H54 (cell line): ENCODE data around the gene GRPR.
A peak's percentile ranks its signal among the peaks of the same experiment; 100 is the strongest.

Experiments used
- DNase-seq: peaks from one replicate; pipeline ENCODE4 v3.0.0; 2011; ENCODE audit warnings: low spot score, mixed read lengths; ENCODE audit not compliant: insufficient read length
- FAIRE-seq: peaks from 3 replicates; lab custom pipeline; 2011; peaks lifted over from hg19 to GRCh38; lab: Jason Lieb, UNC
- POLR2A ChIP-seq: IDR thresholded peaks from 2 replicates; pipeline ENCODE4 v1.6.1; 2011; ENCODE audit warnings: low read depth, mild to moderate bottlenecking, low read length

GRPR gene

GRCh38 chrX:16185725-16186136 lies 62.4 kb downstream of the GRPR start:
- TF ChIP-seq POLR2A: no peak
- FAIRE-seq (no peak), DNase-seq (peak; percentile 9)

GRCh38 chrX:16186380-16187007 lies 63.1 kb downstream of the GRPR start:
- no peak for TF ChIP-seq POLR2A
- FAIRE-seq: no peak
- no peak for DNase-seq

GRCh38 chrX:16187024-16187760 lies 63.8 kb downstream of the GRPR start:
- no peak for FAIRE-seq
- DNase-seq: no peak
- TF ChIP-seq POLR2A: no peak

GRCh38 chrX:16188687-16189086 lies 65.3 kb downstream of the GRPR start:
- DNase-seq: no peak
- FAIRE-seq: no peak
- TF ChIP-seq POLR2A: no peak

- TF ChIP-seq POLR2A: no peak
- DNase-seq (no peak), FAIRE-seq (no peak)
Measured at GRCh38 chrX:16191605-16192004, 68.2 kb downstream of the GRPR start.

- no peak for DNase-seq
- no peak for FAIRE-seq
- no peak for TF ChIP-seq POLR2A
Measured at GRCh38 chrX:16196829-16197228, 73.5 kb downstream of the GRPR start.

GRCh38 chrX:16199343-16199742 lies 76.0 kb downstream of the GRPR start:
- FAIRE-seq: no peak
- no peak for TF ChIP-seq POLR2A
- no peak for DNase-seq

GRCh38 chrX:16202943-16203342 lies 79.6 kb downstream of the GRPR start:
- DNase-seq (no peak), FAIRE-seq (no peak)

More at GRCh38 chrX:16202943-16203342, 79.6 kb downstream of the GRPR start:
- TF ChIP-seq POLR2A: no peak
